WTC11 (cell line): ENCODE data around the gene GEMIN5. TPM values are rescaled to one million over a fixed set of nuclear protein-coding genes. Genes with fewer than 3 reads are reported as not detected.

ENCODE experiments used
- ATAC-seq: fragments of 200-7000 bp; cut with Tn5 transposase; 2 replicates; pipeline ENCODE4 v1.10.0; 2021; ENCODE audit warnings: mild to moderate bottlenecking, moderate library complexity
- CTCF ChIA-PET: fragments of 300-600 bp; sonication (Branson Sonifier 250); formaldehyde crosslinking; loops from one replicate; lab custom pipeline; 2021; ENCODE audit warnings: antibody characterized with exemption; lab: Charles Lee
- POLR2A ChIA-PET: fragments of 350-600 bp; sonication (Branson Sonifier 250); formaldehyde crosslinking; loops from one replicate; lab custom pipeline; 2021; ENCODE audit warnings: antibody characterized with exemption; lab: Charles Lee
- DNase-seq: peaks from one replicate; pipeline ENCODE4 v3.0.0; 2021; ENCODE audit warnings: low spot score
- H3K27ac Mint-ChIP-seq: 2 replicates; pipeline ENCODE4 v1.8.0; 2021; ENCODE audit warnings: mixed read lengths
- H3K27me3 Mint-ChIP-seq: 2 replicates; pipeline ENCODE4 v1.8.0; 2021; ENCODE audit warnings: low read depth, mild to moderate bottlenecking, moderate library complexity, mixed read lengths
- H3K36me3 Mint-ChIP-seq: 2 replicates; pipeline ENCODE4 v1.8.0; 2021; ENCODE audit warnings: mixed read lengths
- H3K4me1 Mint-ChIP-seq: 2 replicates; pipeline ENCODE4 v1.8.0; 2022; ENCODE audit warnings: mixed read lengths
- H3K4me3 Mint-ChIP-seq: 2 replicates; pipeline ENCODE4 v1.8.0; 2021; ENCODE audit warnings: mild to moderate bottlenecking, moderate library complexity, mixed read lengths
- H3K9me3 Mint-ChIP-seq: 2 replicates; pipeline ENCODE4 v1.8.0; 2021; ENCODE audit warnings: mixed read lengths
- CREM ChIP-seq: sonication (generic); formaldehyde crosslinking; IDR thresholded peaks from 2 replicates; pipeline ENCODE4 v1.8.1; 2022; ENCODE audit warnings: mild to moderate bottlenecking, missing genetic modification reagents, moderate library complexity
- ESRRA ChIP-seq: sonication (generic); formaldehyde crosslinking; IDR thresholded peaks from 2 replicates; pipeline ENCODE4 v1.8.1; 2022; ENCODE audit warnings: mild to moderate bottlenecking, missing genetic modification reagents, borderline replicate concordance
- ETV6 ChIP-seq: sonication (generic); formaldehyde crosslinking; IDR thresholded peaks from 2 replicates; pipeline ENCODE4 v1.8.1; 2022; ENCODE audit warnings: mild to moderate bottlenecking, missing genetic modification reagents
- FOXK1 ChIP-seq: sonication (generic); formaldehyde crosslinking; IDR thresholded peaks from 2 replicates; pipeline ENCODE4 v1.8.0; 2022; ENCODE audit warnings: mild to moderate bottlenecking, moderate library complexity, missing genetic modification reagents
- FOXP1 ChIP-seq: sonication (generic); formaldehyde crosslinking; IDR thresholded peaks from 2 replicates; pipeline ENCODE4 v1.8.0; 2022; ENCODE audit warnings: missing genetic modification reagents, mild to moderate bottlenecking, moderate library complexity, borderline replicate concordance
- GABPB1 ChIP-seq: sonication (generic); formaldehyde crosslinking; IDR thresholded peaks from 2 replicates; pipeline ENCODE4 v1.8.1; 2023; ENCODE audit warnings: mild to moderate bottlenecking, missing genetic modification reagents
- HMGA2 ChIP-seq: fragments of 250-450 bp; sonication (Bioruptor Pico); IDR thresholded peaks from 2 replicates; pipeline ENCODE4 v1.4.0; 2021; ENCODE audit warnings: mild to moderate bottlenecking, moderate library complexity
- JAZF1 ChIP-seq: fragments of 250-450 bp; sonication (Bioruptor Pico); IDR thresholded peaks from 2 replicates; pipeline ENCODE4 v1.9.0; 2021; ENCODE audit warnings: moderate library complexity, mild to moderate bottlenecking, inconsistent platforms
- MYBL2 ChIP-seq: sonication (generic); formaldehyde crosslinking; IDR thresholded peaks from 2 replicates; pipeline ENCODE4 v1.8.1; 2023; ENCODE audit warnings: mild to moderate bottlenecking, moderate library complexity, missing genetic modification reagents
- NFYB ChIP-seq: sonication (generic); formaldehyde crosslinking; conservative IDR thresholded peaks from 2 replicates; pipeline ENCODE4 v1.8.0; 2022; ENCODE audit warnings: low read depth, missing genetic modification reagents
- NR1H2 ChIP-seq: sonication (generic); formaldehyde crosslinking; IDR thresholded peaks from 2 replicates; pipeline ENCODE4 v1.9.0; 2021; ENCODE audit warnings: mild to moderate bottlenecking, moderate library complexity, missing genetic modification reagents
- PRRX2 ChIP-seq: fragments of 250-450 bp; sonication (Bioruptor Pico); IDR thresholded peaks from 2 replicates; pipeline ENCODE4 v1.8.0; 2021; ENCODE audit warnings: mild to moderate bottlenecking
- SMAD3 ChIP-seq: sonication (generic); formaldehyde crosslinking; IDR thresholded peaks from 2 replicates; pipeline ENCODE4 v1.8.0; 2022; ENCODE audit warnings: missing genetic modification reagents, mild to moderate bottlenecking, borderline replicate concordance
- TEAD1 ChIP-seq: sonication (generic); formaldehyde crosslinking; IDR thresholded peaks from 2 replicates; pipeline ENCODE4 v1.8.0; 2022; ENCODE audit warnings: mild to moderate bottlenecking, missing genetic modification reagents
- ZNF121 ChIP-seq: sonication (generic); formaldehyde crosslinking; IDR thresholded peaks from 2 replicates; pipeline ENCODE4 v1.8.0; 2023; ENCODE audit warnings: missing genetic modification reagents
- ZNF232 ChIP-seq: sonication (generic); formaldehyde crosslinking; IDR thresholded peaks from 2 replicates; pipeline ENCODE4 v1.8.0; 2022; ENCODE audit warnings: mild to moderate bottlenecking, missing genetic modification reagents
- ZNF263 ChIP-seq: sonication (generic); formaldehyde crosslinking; IDR thresholded peaks from 2 replicates; pipeline ENCODE4 v1.8.1; 2022; ENCODE audit warnings: low read depth, mild to moderate bottlenecking, moderate library complexity, missing genetic modification reagents
- ZNF416 ChIP-seq: fragments of 250-450 bp; sonication (Bioruptor Pico); IDR thresholded peaks from 2 replicates; pipeline ENCODE4 v1.9.0; 2021; ENCODE audit warnings: mild to moderate bottlenecking, inconsistent platforms
- ZNF671 ChIP-seq: fragments of 250-450 bp; sonication (Bioruptor Pico); IDR thresholded peaks from 2 replicates; pipeline ENCODE4 v1.8.0; 2021; ENCODE audit warnings: mild to moderate bottlenecking
- total RNA-seq: library from RNA; stranded (reverse); gene quantifications from 3 replicates; pipeline ENCODE4 v1.2.3, GENCODE V29; 2021
- TF ChIP-seq, protein P1 (sequence below): fragments of 250-450 bp; sonication (Bioruptor Pico); IDR thresholded peaks from 2 replicates; pipeline ENCODE4 v1.8.0; 2021; ENCODE audit warnings: mild to moderate bottlenecking
- TF ChIP-seq, protein P2 (sequence below): sonication (generic); formaldehyde crosslinking; IDR thresholded peaks from 2 replicates; pipeline ENCODE4 v1.8.0; 2022; ENCODE audit warnings: mild to moderate bottlenecking, missing genetic modification reagents
- TF ChIP-seq, protein P3 (sequence below): sonication (generic); formaldehyde crosslinking; IDR thresholded peaks from 2 replicates; pipeline ENCODE4 v1.8.1; 2023; ENCODE audit warnings: mild to moderate bottlenecking, missing genetic modification reagents
- TF ChIP-seq, protein P4 (sequence below): fragments of 250-450 bp; sonication (Bioruptor Pico); IDR thresholded peaks from 2 replicates; pipeline ENCODE4 v2.1.2; 2022; ENCODE audit warnings: mild to moderate bottlenecking, moderate library complexity
- TF ChIP-seq, protein P5 (sequence below): sonication (generic); formaldehyde crosslinking; IDR thresholded peaks from 2 replicates; pipeline ENCODE4 v1.8.1; 2022; ENCODE audit warnings: mild to moderate bottlenecking, moderate library complexity, missing genetic modification reagents
- TF ChIP-seq, protein P6 (sequence below): sonication (generic); formaldehyde crosslinking; IDR thresholded peaks from 2 replicates; pipeline ENCODE4 v1.8.0; 2023; ENCODE audit warnings: mild to moderate bottlenecking, missing genetic modification reagents
- TF ChIP-seq, protein P7 (sequence below): sonication (generic); formaldehyde crosslinking; IDR thresholded peaks from 2 replicates; pipeline ENCODE4 v1.8.0; 2022; ENCODE audit warnings: mild to moderate bottlenecking, missing genetic modification reagents

Gene GEMIN5
- total RNA-seq, 1 experiment from 2014 or later, result 34.8 TPM

DNA sequence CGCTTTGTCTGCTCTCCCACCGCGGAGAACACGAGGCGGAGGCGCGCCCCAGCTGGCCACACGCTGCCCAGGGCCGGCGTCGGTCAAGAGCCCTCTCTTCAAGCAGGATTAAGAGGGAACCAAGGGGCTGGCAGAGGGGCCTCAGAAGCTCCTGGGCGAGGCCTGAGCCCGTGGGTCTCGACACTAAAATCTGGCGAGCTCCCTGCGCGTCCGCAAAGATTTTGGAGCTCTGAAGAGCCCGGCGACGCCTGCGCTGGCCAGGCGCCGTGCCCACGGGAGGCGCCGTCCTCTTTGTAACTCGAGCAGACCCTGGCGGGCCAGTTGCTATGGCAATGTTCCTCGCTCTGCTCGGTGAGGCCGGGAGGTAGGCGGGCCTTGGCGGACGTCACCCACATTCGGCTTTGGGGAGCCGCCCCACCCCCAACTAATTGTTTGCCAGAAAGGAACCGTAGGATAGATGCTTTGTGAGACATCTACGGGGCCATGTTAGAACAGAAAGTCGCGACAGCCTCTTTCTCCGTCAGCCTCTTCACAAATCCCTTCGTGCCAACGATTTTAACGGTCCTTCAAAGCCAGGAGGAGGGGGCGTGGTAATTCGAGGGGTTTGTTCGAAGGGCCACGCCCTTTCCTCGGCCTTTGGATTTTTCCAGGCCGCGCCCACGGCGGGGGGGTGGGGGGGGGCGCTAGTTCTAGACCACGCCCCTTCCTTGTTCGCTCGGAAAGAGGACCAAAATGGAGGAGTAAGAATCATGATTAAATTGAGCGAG is 80.3 kb downstream of the GEMIN5 start:
- ChIA-PET POLR2A (interaction anchor here (0.6 to 1.5 kb wide), 2 partner anchors 104 to 205 kb away, joined by 4 read pairs; no protein-coding TSS in a partner anchor), CTCF (interaction anchor here (1.0 to 1.5 kb wide), 3 partner anchors 11 to 179 kb away, joined by 3 to 5 read pairs (median 3); no protein-coding TSS in a partner anchor)
- ATAC-seq (peak; percentile 81), DNase-seq (peak; percentile 94)
- Mint-ChIP-seq H3K36me3 (peaks cover 7% of the 10 kb centered on the region), H3K4me3 (peak overlapping the region; percentile 92), H3K27ac (peak overlapping the region; percentile 100), H3K4me1 (peaks cover 28% of the 10 kb centered on the region), H3K27me3 (no peaks in the 10 kb centered on the region), H3K9me3 (no peaks in the 10 kb centered on the region)
- TF ChIP-seq, protein P1, sequence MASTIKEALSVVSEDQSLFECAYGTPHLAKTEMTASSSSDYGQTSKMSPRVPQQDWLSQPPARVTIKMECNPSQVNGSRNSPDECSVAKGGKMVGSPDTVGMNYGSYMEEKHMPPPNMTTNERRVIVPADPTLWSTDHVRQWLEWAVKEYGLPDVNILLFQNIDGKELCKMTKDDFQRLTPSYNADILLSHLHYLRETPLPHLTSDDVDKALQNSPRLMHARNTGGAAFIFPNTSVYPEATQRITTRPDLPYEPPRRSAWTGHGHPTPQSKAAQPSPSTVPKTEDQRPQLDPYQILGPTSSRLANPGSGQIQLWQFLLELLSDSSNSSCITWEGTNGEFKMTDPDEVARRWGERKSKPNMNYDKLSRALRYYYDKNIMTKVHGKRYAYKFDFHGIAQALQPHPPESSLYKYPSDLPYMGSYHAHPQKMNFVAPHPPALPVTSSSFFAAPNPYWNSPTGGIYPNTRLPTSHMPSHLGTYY (CRISPR knock-in tag), result no peak
- TF ChIP-seq ZNF263 (CRISPR knock-in tag) (no peak), ZNF121 (CRISPR knock-in tag) (no peak), JAZF1 (no peak), TEAD1 (CRISPR knock-in tag) (no peak), GABPB1 (CRISPR knock-in tag) (0 out of 2 replicates have a peak, but pooled peaks have one; percentile 1), ETV6 (no peak), ZNF416 (no peak), NFYB (0 out of 2 replicates have a peak, but pooled peaks have one; percentile 4), SMAD3 (peak; percentile 76; the same call in 1 of the 2 replicates), ZNF671 (no peak), ESRRA (0 out of 2 replicates have a peak, but pooled peaks have one; percentile 60), MYBL2 (0 out of 2 replicates have a peak, but pooled peaks have one; percentile 71), FOXP1 (CRISPR knock-in tag) (peak; percentile 56; the same call in 1 of the 2 replicates), CREM (CRISPR knock-in tag) (0 out of 2 replicates have a peak, but pooled peaks have one; percentile 52), ZNF232 (CRISPR knock-in tag) (no peak; the same call in 1 of the 2 replicates), FOXK1 (CRISPR knock-in tag) (peak; percentile 68; the same call in 1 of the 2 replicates), PRRX2 (peak; percentile 20; the same call in 1 of the 2 replicates), HMGA2 (CRISPR knock-in tag) (no peak; the same call in 1 of the 2 replicates), NR1H2 (CRISPR knock-in tag) (no peak)
- TF ChIP-seq, protein P2, sequence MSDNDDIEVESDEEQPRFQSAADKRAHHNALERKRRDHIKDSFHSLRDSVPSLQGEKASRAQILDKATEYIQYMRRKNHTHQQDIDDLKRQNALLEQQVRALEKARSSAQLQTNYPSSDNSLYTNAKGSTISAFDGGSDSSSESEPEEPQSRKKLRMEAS (CRISPR knock-in tag), result peak; percentile 93
- TF ChIP-seq, protein P3, sequence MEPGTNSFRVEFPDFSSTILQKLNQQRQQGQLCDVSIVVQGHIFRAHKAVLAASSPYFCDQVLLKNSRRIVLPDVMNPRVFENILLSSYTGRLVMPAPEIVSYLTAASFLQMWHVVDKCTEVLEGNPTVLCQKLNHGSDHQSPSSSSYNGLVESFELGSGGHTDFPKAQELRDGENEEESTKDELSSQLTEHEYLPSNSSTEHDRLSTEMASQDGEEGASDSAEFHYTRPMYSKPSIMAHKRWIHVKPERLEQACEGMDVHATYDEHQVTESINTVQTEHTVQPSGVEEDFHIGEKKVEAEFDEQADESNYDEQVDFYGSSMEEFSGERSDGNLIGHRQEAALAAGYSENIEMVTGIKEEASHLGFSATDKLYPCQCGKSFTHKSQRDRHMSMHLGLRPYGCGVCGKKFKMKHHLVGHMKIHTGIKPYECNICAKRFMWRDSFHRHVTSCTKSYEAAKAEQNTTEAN (CRISPR knock-in tag), result peak; percentile 68; the same call in 1 of the 2 replicates
- TF ChIP-seq, protein P4, sequence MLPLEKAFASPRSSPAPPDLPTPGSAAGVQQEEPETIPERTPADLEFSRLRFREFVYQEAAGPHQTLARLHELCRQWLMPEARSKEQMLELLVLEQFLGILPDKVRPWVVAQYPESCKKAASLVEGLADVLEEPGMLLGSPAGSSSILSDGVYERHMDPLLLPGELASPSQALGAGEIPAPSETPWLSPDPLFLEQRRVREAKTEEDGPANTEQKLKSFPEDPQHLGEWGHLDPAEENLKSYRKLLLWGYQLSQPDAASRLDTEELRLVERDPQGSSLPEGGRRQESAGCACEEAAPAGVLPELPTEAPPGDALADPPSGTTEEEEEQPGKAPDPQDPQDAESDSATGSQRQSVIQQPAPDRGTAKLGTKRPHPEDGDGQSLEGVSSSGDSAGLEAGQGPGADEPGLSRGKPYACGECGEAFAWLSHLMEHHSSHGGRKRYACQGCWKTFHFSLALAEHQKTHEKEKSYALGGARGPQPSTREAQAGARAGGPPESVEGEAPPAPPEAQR, result no peak
- TF ChIP-seq, protein P5, sequence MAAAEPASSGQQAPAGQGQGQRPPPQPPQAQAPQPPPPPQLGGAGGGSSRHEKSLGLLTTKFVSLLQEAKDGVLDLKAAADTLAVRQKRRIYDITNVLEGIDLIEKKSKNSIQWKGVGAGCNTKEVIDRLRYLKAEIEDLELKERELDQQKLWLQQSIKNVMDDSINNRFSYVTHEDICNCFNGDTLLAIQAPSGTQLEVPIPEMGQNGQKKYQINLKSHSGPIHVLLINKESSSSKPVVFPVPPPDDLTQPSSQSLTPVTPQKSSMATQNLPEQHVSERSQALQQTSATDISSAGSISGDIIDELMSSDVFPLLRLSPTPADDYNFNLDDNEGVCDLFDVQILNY, result no peak
- TF ChIP-seq, protein P6, sequence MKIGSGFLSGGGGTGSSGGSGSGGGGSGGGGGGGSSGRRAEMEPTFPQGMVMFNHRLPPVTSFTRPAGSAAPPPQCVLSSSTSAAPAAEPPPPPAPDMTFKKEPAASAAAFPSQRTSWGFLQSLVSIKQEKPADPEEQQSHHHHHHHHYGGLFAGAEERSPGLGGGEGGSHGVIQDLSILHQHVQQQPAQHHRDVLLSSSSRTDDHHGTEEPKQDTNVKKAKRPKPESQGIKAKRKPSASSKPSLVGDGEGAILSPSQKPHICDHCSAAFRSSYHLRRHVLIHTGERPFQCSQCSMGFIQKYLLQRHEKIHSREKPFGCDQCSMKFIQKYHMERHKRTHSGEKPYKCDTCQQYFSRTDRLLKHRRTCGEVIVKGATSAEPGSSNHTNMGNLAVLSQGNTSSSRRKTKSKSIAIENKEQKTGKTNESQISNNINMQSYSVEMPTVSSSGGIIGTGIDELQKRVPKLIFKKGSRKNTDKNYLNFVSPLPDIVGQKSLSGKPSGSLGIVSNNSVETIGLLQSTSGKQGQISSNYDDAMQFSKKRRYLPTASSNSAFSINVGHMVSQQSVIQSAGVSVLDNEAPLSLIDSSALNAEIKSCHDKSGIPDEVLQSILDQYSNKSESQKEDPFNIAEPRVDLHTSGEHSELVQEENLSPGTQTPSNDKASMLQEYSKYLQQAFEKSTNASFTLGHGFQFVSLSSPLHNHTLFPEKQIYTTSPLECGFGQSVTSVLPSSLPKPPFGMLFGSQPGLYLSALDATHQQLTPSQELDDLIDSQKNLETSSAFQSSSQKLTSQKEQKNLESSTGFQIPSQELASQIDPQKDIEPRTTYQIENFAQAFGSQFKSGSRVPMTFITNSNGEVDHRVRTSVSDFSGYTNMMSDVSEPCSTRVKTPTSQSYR (CRISPR knock-in tag), result 0 out of 2 replicates have a peak, but pooled peaks have one; percentile 22
- TF ChIP-seq, protein P7, sequence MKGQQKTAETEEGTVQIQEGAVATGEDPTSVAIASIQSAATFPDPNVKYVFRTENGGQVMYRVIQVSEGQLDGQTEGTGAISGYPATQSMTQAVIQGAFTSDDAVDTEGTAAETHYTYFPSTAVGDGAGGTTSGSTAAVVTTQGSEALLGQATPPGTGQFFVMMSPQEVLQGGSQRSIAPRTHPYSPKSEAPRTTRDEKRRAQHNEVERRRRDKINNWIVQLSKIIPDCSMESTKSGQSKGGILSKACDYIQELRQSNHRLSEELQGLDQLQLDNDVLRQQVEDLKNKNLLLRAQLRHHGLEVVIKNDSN (CRISPR knock-in tag), result 0 out of 2 replicates have a peak, but pooled peaks have one; percentile 14
